Nephron (organoid): ENCODE data around the gene B4GALNT3.

ENCODE experiments used
- H3K27ac Mint-ChIP-seq, 3 experiments: 2 replicates each; pipeline ENCODE4 v1.8.0; 2020; ENCODE audit warnings: mixed read lengths in 3 of 3, mild to moderate bottlenecking in 2 of 3, moderate library complexity in 1 of 3
- H3K27me3 Mint-ChIP-seq: 2 replicates; pipeline ENCODE4 v1.8.0; 2021; ENCODE audit warnings: low read depth, mild to moderate bottlenecking, moderate library complexity, mixed read lengths
- H3K36me3 Mint-ChIP-seq: 2 replicates; pipeline ENCODE4 v1.8.0; 2020; ENCODE audit warnings: low read depth, mixed read lengths
- H3K4me1 Mint-ChIP-seq: 2 replicates; pipeline ENCODE4 v1.8.0; 2020; ENCODE audit warnings: mixed read lengths
- H3K4me3 Mint-ChIP-seq, 3 experiments: 2 replicates each; pipeline ENCODE4 v1.8.0; 2020; ENCODE audit warnings: mild to moderate bottlenecking in 3 of 3, mixed read lengths in 3 of 3, moderate library complexity in 2 of 3
- H3K9me3 Mint-ChIP-seq: 2 replicates; pipeline ENCODE4 v1.8.0; 2020; ENCODE audit warnings: mixed read lengths
- TF ChIP-seq, protein P1 (sequence below), 3 experiments: fragments of 200-600 bp; sonication (generic); IDR thresholded peaks; one replicate each; pipeline ENCODE4 v1.5.0; 2021; ENCODE audit warnings: antibody characterized with exemption in 3 of 3; ENCODE audit not compliant: unreplicated experiment in 3 of 3

B4GALNT3 gene

DNA sequence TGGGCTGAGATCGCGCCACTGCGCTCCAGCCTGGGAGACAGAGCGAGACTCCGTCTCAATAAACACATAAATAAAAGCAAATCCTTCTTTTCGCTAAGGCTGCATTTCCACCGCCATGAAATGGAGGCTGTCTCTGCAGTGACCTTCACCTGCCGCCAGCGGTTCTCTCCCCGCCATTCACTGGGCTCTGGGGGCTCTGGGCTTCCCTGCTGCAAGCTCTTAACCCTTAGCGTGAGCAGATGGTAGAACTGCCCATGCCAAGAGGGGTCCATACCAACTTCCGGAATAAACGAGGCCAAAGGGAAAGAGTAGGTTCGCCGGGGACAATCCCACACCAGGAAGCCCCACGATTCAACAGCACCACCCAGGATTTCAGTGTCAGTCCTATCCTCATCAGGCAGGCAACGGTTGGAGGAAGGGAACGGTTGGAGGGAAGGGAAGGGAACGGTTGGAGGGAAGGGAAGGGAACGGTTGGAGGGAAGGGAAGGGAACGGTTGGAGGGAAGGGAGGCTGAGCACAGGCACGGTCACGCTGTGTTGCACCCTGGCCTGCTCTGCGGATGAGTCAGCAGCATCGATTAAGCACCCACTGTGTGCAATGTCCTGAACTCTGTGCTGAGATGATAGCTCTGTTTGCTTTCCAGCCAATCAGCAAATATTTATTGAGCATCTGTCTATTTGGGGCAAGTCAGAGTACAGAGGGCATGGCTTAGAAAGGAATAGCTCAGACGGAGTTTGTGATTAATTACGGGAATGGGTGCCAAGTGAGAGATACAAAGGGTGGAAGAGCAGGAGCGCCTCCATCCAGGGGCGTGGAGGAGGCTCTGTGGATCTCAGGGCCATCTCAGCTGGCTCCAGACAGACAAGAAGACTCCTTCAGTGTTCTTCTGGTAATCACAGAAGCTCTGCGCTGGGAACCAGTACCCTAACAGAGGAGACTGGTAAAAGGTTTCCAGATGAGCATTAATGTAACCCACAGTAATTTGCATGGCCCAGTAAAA, 125.6 kb downstream of the B4GALNT3 start:
- TF ChIP-seq, protein P1, sequence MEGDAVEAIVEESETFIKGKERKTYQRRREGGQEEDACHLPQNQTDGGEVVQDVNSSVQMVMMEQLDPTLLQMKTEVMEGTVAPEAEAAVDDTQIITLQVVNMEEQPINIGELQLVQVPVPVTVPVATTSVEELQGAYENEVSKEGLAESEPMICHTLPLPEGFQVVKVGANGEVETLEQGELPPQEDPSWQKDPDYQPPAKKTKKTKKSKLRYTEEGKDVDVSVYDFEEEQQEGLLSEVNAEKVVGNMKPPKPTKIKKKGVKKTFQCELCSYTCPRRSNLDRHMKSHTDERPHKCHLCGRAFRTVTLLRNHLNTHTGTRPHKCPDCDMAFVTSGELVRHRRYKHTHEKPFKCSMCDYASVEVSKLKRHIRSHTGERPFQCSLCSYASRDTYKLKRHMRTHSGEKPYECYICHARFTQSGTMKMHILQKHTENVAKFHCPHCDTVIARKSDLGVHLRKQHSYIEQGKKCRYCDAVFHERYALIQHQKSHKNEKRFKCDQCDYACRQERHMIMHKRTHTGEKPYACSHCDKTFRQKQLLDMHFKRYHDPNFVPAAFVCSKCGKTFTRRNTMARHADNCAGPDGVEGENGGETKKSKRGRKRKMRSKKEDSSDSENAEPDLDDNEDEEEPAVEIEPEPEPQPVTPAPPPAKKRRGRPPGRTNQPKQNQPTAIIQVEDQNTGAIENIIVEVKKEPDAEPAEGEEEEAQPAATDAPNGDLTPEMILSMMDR (IDR thresholded peaks at IDR 0.05; ENCODE audit: unreplicated experiment in 3 of 3), result no peak
- no peak overlapping the region for H3K27ac Mint-ChIP-seq
- H3K4me3 Mint-ChIP-seq, result no peak overlapping the region
- peaks cover 7% of the 10 kb centered on the region for H3K9me3 Mint-ChIP-seq
- no peaks in the 10 kb centered on the region for H3K36me3 Mint-ChIP-seq
- H3K4me1 Mint-ChIP-seq, result peaks cover 16% of the 10 kb centered on the region
- H3K27me3 Mint-ChIP-seq, result peaks cover 11% of the 10 kb centered on the region

DNA sequence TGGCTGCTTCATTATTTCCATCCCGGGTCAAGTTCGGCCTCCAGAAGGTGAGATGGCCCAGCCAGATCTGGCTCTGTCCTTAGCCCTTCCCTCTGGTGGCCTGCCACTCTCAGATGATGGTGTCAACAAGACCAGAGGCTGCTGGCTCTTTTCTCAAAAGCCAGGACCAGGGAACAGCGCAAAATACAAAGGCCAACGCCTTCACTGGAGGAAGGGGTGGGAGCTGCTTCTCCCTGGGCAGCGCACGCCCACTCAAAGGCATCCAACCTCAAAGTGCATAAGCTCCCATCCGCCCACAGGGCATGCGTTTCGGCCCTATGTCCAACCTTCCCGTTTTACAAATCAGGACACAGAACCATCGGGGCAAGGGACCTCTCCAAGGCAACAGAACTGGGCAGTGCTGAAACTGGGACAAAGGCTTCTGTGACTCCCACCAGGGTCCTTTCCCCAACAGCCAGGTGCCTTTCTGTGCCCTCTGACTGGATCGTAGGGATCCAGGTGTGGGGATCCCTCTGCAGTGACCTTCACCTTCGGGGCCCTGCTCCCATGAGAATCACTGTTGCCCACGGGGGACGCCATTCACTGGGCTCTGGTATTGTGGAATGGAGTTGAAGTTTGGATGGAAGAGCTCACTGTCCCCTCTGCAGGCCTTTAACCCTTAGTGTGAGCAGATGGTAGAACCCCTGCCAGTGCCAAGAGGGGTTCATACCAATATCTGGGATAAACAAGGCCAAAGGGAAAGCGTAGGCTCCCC, 126.8 kb downstream of the B4GALNT3 start:
- Mint-ChIP-seq H3K27me3 (peaks cover 7% of the 10 kb centered on the region), H3K27ac (no peak overlapping the region), H3K36me3 (no peaks in the 10 kb centered on the region), H3K9me3 (peaks cover 7% of the 10 kb centered on the region), H3K4me3 (no peak overlapping the region), H3K4me1 (peaks cover 13% of the 10 kb centered on the region)
- TF ChIP-seq, protein P1 (IDR thresholded peaks at IDR 0.05; ENCODE audit: unreplicated experiment in 3 of 3), result no peak

DNA sequence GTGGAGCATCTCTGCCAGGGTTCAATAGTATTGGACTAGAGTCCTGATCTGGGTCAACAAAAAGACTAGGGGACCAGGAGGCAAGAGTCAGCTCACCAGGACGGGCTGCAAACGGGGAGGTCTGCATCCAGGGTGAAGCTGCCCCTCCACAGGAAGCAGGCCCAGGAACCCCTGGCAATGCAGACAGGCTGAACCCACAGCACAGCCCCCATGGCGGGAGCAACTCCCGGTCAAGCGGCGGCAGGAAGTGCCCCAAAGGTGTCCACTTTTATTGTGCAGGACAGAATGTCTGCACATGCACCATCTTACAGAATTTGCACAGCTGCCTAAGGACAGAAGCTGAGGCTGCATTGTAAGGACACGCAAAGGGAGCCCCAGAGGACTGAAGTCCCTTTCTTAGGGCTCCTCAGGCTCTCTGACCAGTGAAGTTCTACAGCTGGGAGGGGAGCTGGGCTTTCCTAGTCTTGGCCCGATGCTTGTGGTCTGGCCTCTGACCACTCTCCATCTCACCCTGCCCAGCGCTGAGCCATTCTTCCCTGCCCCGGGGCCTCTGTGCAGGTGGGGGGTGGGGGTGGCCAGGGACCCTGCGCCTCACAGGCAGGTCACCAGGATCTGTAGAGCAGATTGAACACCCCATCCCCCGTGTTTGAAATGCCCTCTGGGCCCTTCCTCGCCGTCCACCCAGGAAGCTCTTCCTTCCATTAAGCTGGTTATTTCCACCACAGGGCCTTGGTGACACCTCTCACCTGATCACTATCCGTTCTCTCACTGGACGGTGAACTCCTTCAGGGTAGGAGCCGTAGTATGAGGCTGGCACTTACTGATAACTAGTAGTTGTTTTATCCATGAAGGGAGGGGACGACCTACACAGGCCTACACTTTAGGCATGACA, 127.6 kb downstream of the B4GALNT3 start:
- Mint-ChIP-seq H3K36me3 (no peaks in the 10 kb centered on the region), H3K27ac (no peak overlapping the region), H3K9me3 (peaks cover 7% of the 10 kb centered on the region), H3K27me3 (peaks cover 7% of the 10 kb centered on the region), H3K4me3 (no peak overlapping the region), H3K4me1 (peaks cover 16% of the 10 kb centered on the region)
- TF ChIP-seq, protein P1 (IDR thresholded peaks at IDR 0.05; ENCODE audit: unreplicated experiment in 3 of 3), result no peak

DNA sequence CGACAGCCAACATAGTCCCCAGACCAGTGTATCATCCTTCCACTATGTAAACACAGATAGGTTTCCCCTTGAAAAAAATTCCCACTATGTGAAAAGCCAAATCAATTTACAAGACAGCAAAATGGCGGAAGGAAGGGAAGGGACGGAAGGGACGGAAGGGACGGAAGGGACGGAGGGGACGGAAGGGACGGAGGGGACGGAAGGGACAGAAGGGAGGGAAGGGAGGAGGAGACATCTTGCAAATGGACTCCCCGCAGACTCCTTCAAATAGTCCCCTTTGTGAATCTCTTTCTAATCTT, 128.2 kb downstream of the B4GALNT3 start:
- TF ChIP-seq, protein P1 (IDR thresholded peaks at IDR 0.05; ENCODE audit: unreplicated experiment in 3 of 3), result no peak
- Mint-ChIP-seq H3K4me1 (peaks cover 20% of the 10 kb centered on the region), H3K36me3 (no peaks in the 10 kb centered on the region), H3K9me3 (peaks cover 7% of the 10 kb centered on the region), H3K27me3 (peaks cover 10% of the 10 kb centered on the region), H3K27ac (no peak overlapping the region), H3K4me3 (no peak overlapping the region)

DNA sequence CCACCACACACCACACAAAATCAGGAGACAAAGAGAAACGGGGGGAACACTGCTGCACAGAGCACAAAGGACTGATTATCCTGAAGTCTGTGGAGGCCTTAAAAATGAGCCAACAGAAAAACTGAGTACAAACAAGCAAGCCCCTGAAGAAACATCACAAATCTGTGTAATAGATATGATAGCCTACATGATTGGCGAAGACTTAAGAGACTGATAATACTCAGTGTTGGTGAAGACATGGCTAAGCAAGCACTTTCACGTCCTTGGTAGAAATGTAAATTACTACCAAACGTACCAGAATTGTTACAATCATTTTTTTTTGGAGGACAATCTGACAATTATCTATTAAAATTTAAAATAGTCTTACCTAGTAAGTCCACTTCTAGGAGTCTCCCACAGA, 128.9 kb downstream of the B4GALNT3 start:
- Mint-ChIP-seq H3K36me3 (no peaks in the 10 kb centered on the region), H3K4me3 (no peak overlapping the region), H3K4me1 (peaks cover 22% of the 10 kb centered on the region), H3K9me3 (peaks cover 7% of the 10 kb centered on the region), H3K27ac (no peak overlapping the region), H3K27me3 (peaks cover 10% of the 10 kb centered on the region)
- TF ChIP-seq, protein P1 (IDR thresholded peaks at IDR 0.05; ENCODE audit: unreplicated experiment in 3 of 3), result no peak
